GM19452 (cell line): ENCODE measurements around the gene MYEOV.

ENCODE experiments used
- ATAC-seq: cut with Tn5 transposase; IDR thresholded peaks from one replicate; pipeline ENCODE4 v1.9.1; 2021; ENCODE audit not compliant: unreplicated experiment

Gene MYEOV

DNA sequence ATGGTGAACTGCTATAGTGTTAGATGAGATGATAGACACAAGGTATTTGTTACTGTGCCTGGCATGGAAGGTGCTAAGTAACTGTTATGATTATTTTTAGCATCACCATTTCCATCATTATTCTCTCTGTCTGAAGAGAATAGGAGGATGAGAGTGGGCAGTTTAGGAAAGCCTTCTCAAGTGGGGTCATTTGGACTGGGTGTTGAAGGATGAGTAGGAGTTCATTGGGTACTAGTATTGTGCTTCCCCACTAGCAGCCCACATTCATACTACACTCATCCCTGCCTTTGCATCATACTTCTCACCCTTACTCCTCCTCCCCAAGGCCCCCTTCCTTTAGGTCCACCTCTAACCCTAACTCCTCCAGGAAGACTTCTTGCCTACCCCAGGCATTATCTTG is 20.6 kb downstream of the MYEOV start:
- no peak for ATAC-seq

DNA sequence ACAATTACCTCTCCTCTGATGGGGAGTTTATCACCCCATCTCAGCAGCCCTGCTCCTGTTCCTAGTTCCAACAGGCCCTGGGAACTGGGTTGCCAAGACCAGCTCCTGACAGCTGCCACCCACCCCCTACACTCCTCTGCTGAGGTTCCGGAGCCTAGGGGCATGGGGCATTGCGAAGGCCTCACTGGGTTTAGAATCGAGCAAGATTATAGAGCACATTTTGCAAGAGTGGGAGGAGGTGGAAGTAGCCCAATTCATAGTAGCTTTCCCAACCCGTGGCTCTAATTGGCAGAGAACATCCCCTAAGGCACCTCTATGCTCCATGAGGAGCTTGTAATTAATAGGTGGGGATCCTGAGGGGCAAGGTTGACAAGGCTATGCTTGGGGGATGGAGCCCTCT is 23.0 kb downstream of the MYEOV start:
- ATAC-seq, result no peak

DNA sequence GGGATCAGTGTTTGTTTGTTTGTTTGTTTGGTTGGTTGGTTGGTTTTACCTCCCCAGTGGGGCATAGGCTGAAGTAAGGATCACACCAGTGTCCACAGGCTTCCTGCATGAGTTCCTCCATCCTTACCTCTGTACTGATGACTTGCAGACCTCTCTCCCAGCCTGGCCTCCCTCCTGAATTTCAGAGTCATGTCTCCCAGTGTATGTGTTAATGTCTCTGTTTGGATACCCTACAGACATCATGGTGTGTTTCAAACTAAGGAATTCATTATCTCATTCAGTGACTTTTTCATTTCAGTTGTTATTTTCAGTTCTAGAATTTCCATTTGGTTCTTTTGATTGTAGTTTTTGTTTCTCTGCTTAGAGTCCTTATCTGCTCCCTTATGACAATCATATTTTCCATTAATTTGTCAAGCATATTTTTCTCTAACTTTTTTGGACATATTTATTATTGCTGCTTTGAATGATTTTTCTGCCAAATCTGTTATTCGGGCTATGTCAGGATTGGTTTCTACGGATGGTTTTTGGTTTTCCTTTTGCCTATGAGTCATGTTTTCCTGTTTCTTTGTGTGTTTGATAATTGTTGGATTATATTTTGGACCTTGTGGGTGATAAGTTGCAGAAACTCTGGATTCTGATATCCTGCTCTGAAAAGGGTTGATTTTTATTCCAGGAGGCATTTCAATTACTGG is 23.6 kb downstream of the MYEOV start:
- ATAC-seq, result no peak

DNA sequence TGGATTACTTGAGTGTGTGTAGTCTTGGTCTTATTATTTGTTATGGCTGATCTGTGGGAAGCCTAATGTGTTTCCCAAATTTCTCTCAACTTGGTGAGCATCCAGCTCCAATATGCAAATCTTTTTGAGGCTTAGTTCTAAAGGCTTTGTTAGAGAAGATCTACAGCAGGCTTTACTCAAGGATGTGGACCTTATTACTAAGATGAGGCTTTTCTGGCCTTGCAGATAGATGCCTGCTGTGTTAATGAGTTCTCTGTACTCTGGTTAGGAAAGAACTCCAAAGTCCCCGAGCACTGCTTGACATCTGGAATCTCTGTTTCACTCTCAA is 24.1 kb downstream of the MYEOV start:
- ATAC-seq, result no peak

DNA sequence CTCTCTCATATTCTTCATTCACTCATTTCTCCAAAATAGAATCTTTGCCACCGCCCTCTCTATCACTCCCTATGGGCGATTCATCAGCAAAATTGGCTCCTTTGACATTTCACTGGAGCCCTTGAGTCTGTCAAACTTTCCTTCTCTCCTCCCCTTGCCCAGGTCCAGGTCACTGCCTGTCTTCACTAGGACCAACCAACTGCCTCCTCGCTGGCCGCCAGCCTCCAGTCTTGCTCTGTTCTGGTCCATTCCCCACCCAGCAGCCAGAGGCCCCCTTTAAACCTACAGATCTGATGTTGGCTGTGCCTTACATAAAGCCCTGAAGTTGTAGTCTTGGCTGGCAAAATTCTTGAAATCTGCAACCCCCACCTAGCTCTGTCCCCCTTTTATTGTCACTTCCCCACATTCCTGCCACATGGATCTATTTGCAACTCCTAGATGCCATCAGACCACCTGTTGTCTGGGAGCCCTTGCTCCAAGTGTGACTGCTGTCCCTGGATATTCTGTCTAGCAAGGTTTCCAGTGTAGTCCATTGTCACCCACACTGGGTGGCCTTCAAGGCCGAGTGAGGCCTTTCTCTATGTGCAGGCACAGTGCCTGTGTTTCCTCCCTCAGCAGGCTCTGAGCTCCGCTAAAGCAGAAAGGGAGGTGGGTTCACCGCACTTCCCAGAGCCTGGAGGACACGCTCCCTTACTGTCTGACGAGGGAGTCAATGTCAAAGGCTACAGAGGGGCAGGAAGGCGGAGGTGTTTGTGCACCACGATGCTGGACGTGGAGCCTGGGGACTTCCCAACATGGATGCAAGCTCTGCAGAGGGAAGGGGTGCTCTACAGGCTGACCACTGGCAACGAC is 25.5 kb downstream of the MYEOV start:
- no peak for ATAC-seq

DNA sequence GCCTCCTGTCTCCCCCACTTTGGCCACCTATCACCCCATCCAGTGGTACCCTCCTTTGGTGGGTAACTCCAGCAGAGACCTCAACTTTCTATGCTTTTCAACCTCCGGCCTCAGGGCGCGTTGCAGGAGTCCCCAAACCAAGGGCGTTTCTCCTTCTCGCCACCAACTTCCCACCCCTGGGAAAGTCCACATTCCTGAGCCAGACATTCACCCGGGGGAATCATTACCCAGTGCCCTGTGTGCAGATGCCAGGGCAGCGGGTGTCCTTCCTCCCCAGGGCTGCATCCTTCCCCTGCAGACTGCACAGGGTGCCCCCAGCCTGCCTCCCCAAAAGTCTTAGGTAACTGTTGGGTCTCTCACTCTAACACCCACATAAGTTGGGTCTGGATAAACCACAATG is 26.4 kb downstream of the MYEOV start:
- ATAC-seq, result no peak

DNA sequence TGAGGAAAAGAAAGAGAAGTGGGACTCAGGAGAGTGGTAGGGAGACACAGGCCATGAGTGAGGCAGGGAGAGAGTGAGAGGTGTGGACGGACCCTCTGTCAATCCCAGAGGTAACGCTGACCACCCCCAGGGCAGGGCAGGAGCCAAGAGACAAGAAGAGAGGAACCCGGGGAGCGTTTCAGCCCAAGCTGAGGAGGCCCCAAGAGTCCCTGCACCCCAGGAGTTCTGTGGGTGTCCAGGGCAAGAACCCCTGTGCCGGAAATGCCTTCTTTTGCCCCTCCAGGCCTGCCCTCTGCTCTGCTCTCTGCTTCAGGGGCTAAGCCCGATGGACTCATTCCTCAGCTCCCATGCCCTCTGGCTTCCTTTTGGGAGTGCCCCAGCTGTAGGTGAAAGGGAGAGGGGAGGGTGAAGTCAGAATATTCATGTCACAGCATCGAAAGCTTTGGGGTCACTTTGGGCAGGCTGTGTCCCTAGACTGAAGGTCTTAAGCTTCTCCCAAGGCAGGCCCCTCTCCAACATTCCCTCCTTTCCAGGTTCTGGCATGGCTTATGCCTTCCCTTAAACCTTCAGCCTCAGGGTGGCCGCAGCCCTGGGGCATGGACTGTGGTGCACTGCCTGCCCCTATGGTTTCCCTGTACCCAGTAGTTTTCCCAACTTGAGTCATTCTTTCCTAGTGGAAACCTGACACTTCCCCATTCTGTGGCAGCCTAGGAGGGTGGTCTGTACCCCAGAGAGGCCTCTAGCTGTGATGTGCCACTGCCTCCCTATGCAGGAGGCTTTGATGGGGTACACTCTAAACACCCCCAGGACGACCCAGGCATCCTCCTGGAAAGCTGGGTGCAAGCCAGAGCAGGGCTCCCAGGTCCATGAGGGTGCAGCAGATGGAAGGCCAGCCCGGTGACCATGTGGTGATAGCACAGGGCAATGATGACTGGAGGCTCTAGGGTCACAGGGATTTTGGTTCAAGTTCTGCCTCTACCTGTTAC is 27.1 kb downstream of the MYEOV start:
- no peak for ATAC-seq

DNA sequence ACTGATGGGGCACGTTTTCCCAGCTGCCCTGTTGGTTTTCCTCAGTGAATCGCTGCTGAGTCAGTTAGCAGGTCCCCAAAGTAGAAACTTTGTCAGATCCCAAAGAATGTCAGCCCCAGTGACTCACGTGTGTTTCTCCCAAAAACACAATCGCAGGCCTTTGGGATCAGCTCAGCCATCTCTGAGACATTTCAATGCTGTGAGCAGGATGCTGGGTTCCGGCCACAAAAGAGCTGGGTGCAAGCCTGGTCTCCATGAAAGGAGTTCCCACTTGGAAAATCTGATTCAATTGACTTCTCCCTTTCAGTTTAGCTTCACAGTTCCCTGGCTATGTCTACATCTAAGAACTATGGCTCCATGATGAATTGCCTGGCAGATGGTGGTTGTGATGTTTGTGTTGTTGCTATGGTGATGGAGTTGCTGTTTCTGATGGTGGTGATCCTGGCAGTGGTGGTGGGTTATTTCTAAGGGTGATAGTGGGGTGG is 28.0 kb downstream of the MYEOV start:
- ATAC-seq, result no peak

DNA sequence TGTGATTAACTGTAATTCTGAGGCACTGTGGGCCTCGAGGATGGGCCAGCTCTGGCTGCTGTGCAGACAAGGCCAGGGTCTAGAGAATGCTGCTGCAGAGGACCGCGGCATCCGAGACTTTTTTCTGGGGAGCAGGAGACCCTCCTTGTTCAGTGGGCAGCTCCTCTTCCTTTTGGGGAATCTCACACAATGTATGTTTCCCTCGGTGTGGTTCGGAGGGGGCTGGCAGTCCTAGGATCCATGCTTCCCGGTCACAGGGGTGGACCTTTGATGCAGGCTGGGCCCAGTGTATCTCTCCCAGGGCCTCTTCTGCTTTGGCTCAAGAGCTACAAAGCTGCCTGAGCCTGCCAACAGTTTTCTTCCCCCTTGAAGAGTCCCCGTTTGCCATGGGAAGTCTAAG is 31.5 kb downstream of the MYEOV start:
- no peak for ATAC-seq

DNA sequence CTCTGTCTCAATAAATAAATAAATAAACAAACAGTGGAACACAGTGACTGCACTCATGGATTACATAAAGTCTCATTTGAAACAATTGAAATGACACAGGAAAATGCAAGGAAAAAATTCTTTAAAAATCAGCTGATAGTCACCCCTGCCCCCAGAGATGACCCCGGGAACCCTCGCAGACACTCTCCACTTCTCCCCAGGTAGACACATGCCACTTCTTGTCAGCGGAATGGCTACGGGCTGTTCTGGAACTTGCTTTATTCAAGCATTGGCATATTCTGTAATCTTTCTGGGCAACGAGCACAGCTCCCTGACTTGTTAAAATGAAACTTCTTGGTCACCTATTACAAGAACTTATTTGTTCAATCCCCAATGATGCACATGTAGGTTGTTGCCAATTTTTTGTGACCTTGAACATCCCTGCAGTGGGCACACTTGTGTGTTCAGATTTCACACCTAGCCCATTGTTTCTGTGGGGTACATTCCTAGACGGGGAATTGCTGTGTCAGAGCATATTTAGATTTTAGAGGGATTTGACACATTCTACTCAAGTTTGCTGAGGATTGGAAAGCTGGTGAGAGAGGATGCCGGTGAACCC is 32.8 kb downstream of the MYEOV start:
- no peak for ATAC-seq

DNA sequence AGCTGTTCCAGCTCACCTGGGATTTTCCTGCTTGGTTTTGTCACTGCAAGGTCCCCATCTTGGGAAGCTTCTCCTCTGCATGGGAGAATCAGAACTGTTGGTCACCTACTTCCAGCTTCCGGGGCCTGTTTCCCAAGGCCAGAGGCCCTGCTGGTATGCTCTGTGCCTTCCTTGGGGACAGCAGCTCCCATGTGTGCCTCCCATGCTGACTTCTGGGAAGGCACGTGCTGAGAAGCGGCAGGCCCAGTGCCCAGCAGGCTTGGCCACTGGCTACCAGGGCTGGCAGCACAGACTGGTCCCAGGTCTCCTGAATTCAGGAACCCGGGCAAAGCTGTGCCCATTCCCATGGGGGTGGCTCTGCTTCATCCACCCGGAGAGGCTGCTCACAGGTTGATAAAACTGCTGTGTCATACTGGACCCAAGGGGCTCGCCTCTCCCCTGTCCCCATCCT is 33.8 kb downstream of the MYEOV start:
- ATAC-seq, result no peak

DNA sequence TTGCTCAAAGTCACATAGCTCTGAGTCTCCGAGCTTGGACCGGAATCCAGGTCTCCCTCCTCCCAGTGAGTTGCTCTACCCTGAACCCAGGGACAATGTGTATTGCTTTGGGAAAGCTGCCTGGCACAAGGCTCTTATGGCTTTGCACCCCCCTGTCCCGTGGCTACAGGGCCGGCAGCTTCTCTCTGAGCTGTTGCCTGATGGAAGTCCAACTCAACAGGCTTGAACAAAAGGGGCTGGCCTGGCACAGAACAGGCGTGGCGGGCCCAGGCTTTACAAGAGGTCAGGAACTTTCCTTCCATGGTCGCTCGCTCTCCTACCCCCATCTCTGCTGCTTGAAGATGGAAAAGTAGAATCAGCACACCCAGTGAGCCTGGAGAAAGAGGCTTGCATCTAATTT is 34.3 kb downstream of the MYEOV start:
- no peak for ATAC-seq

DNA sequence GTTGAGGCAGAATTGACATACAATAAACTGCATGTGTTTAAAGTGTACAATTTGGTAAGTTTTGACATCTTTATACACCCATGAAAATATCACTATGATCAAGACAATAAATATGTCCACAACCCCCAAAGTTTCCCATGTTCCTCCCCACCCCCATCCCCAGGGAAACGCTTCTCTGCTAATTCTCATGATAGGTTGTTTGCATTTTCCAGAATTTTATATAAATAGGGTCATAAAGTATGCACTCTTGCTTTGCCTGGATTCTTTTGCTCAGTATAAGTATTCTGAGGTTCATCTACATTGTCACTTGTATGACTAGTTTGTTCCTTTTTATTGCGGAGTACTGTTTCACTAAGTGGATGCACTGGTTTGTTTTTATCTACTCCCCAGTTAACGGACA is 35.6 kb downstream of the MYEOV start:
- no peak for ATAC-seq

DNA sequence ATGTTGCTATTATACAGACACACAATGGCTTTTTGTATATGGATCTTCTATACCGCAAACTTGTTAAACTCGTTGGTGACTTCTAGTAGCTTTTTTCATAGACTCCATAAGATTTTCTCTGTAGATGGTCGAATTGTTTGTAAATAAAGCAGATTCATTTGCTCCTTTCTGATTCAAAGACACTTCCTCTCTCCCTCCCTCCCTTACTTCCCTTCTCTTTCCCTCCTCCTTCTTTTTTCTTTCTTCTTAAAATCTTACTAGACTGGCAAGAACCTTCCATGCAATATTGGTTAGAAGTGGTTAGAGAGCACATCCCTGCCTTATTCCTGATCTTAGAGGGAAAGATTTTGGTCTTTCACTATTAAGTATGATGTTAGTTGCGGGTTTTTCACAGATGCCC is 36.4 kb downstream of the MYEOV start:
- ATAC-seq, result no peak

DNA sequence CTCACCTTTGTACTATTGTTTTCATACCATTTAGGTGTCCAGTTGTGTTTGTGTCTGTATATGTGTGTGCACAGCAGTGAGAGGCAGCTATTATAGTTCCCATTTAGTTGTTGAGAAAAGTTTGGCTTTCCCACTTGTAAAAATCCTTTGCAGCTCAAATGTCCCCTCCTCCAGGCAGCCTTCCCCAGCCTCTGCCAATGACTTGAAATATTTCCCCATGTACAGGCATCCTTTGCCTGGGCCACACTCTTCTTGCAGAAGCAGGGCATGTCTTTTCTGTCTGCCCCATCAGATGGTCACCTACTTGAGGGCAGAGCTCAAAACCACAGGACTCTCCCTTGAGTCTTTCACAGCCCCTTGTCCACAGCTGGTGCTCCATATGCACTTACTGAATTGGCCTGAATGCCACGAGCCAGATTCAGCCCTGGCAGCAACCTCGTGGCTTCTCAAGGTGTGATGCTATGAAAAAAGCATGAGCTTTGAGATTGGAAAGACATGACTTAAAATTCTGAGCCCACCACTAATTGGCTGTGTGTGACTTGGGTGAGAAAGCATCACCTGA is 39.3 kb downstream of the MYEOV start:
- ATAC-seq, result no peak

DNA sequence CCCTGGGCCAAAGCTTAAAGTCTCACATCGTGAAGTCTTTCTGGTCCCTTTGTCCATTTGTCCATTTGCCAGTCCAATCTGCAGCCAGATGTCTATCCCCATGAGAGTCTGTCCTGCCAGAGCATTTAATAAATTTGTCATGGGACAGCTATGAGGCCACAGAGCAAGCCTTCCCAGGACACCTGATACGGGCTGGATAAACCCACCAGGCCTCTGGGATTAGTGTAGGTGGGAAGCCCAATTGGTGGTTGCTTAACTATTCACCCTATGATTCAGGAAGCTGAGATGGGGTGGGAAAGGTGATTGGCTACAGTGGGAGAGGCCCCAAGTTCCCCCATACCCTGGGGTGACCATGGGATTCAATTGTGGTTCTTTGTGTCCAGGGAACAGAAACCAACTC is 39.9 kb downstream of the MYEOV start:
- ATAC-seq, result no peak

DNA sequence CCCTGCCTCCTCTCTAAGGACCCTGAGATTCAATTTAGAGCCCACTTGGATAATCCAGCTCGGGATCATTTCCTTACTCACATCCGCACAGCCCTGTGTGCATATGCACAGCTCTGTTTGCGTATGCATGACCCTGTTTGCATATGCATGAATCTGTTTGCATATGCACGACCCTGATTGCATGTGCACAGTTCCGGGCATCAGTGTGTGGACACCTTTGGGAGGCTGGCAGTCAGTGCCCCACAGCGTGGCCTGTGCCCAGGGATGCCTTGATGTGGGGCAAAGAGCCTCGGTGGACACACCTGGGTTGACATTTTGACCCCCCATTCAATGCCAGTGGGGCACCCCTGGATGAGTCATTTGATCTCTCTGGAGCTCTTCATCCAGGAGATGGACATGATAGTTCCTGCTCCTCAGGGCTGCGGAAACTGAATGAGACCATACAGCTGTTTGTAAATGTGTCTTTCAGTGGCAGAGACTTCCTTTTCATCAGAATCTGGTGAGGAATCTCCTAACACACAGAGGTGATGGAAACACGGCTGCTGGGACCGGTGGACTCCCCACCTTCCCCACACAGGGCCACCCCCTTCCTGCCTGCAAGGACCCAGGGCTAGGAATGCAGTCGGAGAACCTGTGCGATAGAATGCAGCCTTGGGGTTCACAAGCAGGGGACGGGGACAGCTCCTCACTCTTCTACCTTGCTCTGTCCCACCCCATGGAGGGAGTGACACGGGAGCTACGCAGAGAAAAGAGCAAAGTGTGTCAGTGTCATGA is 41.2 kb downstream of the MYEOV start:
- no peak for ATAC-seq

DNA sequence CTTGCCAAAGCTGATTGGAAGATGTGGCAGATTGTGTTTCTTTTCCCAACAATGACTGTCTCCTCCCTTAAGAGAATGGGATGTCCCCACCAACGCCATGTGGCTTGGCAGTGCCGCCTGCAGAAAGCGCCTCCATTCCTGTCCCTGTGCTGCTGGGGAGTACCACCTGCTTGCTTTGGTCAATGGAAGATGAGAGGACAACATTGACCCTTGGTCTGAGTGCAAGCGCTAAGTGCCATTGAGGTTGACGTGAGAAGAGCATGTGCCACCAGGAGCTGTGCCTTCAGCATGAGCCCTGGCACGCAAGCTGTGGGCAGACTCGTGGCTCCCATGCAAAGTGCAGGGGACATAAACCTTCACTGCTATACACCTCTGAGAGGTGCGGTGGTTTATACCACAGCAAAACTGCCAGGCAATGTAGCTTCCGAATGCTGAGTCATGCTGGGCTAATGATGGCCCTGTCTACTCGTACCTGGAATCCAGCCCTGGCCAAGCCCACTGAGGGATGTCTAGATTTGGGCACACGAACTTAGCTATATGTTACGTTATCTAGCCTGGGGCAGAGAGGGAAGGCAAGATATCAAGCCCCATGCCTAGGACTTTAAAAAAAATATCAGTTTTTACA is 41.9 kb downstream of the MYEOV start:
- ATAC-seq, result no peak

DNA sequence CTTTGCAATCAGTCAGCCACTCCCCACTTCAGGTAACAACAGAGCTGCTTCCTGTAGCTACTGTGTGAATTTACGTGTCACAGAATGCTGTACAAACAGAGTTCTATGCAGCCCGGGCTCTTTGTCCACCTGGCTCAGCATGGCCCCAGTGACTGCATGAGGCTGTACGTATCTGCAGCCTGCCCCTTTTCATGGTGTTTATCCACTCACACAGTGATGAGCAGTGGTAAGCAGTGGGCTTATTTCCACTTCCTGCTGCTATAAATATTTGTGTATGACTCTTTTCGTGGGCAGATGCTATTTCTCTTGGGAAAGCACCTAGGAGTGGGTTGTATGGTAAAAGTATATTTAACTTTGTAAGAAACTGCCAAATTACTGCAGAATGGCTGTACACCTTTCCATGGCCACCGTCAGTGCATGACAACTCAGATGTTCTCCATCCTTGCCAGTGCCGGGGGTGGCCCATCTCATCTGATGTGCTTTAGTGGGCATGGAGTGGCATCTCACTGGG is 43.3 kb downstream of the MYEOV start:
- no peak for ATAC-seq
